Heart right ventricle (tissue), 16 donors: ENCODE measurements around the gene PTMS. TPM values are rescaled to one million over a fixed set of nuclear protein-coding genes. Genes with fewer than 3 reads are reported as not detected.

Experiments used
- ATAC-seq, 8 donors: fragments of 200-7000 bp; cut with Tn5 transposase; one replicate each; pipeline ENCODE4 v1.9.1; 2020; ENCODE audit warnings: mild to moderate bottlenecking in 8 of 8, moderate library complexity in 8 of 8, moderate number of reproducible peaks in 1 of 8
- DNase-seq, 2 donors: peaks; one replicate each; pipeline ENCODE4 v3.0.0-alpha.2; 2020
- H3K27ac ChIP-seq, 10 donors: fragments of 200-600 bp; sonication (generic) in 2 of 10; one replicate each; pipeline versions ENCODE4 v1.5.0 to v1.8.0; 2020 to 2022; ENCODE audit warnings: mild to moderate bottlenecking in 3 of 10
- H3K27me3 ChIP-seq, 7 donors: fragments of 200-600 bp; one replicate each; pipeline ENCODE4 v1.8.0; 2021 to 2022; ENCODE audit warnings: mild to moderate bottlenecking in 2 of 7
- H3K36me3 ChIP-seq, 9 donors: fragments of 200-600 bp; sonication (generic) in 1 of 9; one replicate each; pipeline versions ENCODE4 v1.5.0 to v1.8.0; 2020 to 2022; ENCODE audit warnings: mild to moderate bottlenecking in 2 of 9
- H3K4me1 ChIP-seq, 9 donors: fragments of 200-600 bp; sonication (generic) in 1 of 9; one replicate each; pipeline versions ENCODE4 v1.5.0 to v1.8.0; 2020 to 2022; ENCODE audit warnings: mild to moderate bottlenecking in 4 of 9
- H3K4me3 ChIP-seq, 10 donors: fragments of 200-600 bp; sonication (generic) in 2 of 10; one replicate each; pipeline versions ENCODE4 v1.5.0 to v1.8.0; 2020 to 2022; ENCODE audit warnings: mild to moderate bottlenecking in 7 of 10, moderate library complexity in 2 of 10
- H3K9me3 ChIP-seq, 11 donors: fragments of 200-600 bp in 10 of 11; sonication (generic) in 2 of 11; one replicate each; pipeline versions ENCODE4 v1.5.0 to v1.8.0; 2013 to 2022; ENCODE audit warnings: mild to moderate bottlenecking in 2 of 11, control low read depth in 1 of 11, moderate library complexity in 1 of 11
- CTCF ChIP-seq, 9 donors: fragments of 200-600 bp; sonication (generic) in 2 of 9; IDR thresholded peaks; one replicate each; pipeline versions ENCODE4 v1.5.0 to v1.8.0; 2021 to 2022; ENCODE audit warnings: antibody characterized with exemption in 9 of 9, mild to moderate bottlenecking in 5 of 9, moderate library complexity in 1 of 9
- WGBS, 2 donors: extraction: QIAGEN DNeasy Blood & Tissue Kit; methylation state at CpG; one replicate each; pipeline ENCODE4 v1.1.7; 2013; ENCODE audit warnings: inconsistent platforms in 1 of 2; 5-methylcytosine and 5-hydroxymethylcytosine counted together
- intact Hi-C, 10 donors: fragments of 100-400 bp; cut with DNase I; formaldehyde crosslinking; loops; one replicate each; pipeline versions ENCODE4 v1.11.1 to v1.14.2; 2022
- polyA plus RNA-seq, 2 donors: library from polyadenylated mRNA; stranded (reverse); fragments of 200-250 nt; gene quantifications; one replicate each; pipeline ENCODE4 v1.2.3, GENCODE V29; 2013
- total RNA-seq, 10 donors: library from RNA; stranded (reverse); fragmentation: NEBNext Ultra II Directional in 3 of 10; extraction: Animal tissue kit (Norgen Biotek cat#: 25700) in 3 of 10; gene quantifications; one replicate each; pipeline versions ENCODE4 v1.2.1 to v1.2.4, GENCODE V29; 2021 to 2023
- donor health status: Arrhythmogenic right ventricular cardiomyopathy.
- donor health status: ischemic (EF 13 %, LVEDD 7.1; RV severe dilation, severe dysfunction).
- donor health status: healthy with polysubstance abuse.
- donor health status: DM: no; HTN: yes; CAD: no.
- donor health status: DM: no; HTN: no; CAD: no.
- donor health status: ischemic (EF 25% LVEDD 6.9; RV normal size, moderate dysfunction).
- donor health status: ischemic (EF 25% LVEDD 5.7; RV mildly dilated, moderate dysfunction).
- donor health status: healthy.
- donor health status: DM: yes; HTN: yes; CAD: no.
- donor health status: Ischemic cardiomyopathy.
- donor health status: ischemic (EF 35%, LVEDD 5.7; RV mildly dilated, moderate dysfunction).
- donor health status: nonischemic (EF 11% LVEDD 7.7; RV severe dilation, severe dysfunction).
- donor health status: DM: yes; HTN: yes; CAD: no.
- donor health status: PGD.
- donor health status: ischemic (EF 29% LVEDD 5.4; RV normal size, mild dysfunction).
- donor health status: nonischemic (EF 23%, LVEDD 6.1; RV moderate dilation, normal function).

PTMS gene
- total and polyA plus RNA-seq, 12 donors = 73.3 to 361 (median 105) TPM

- Histone ChIP-seq H3K4me3 (no peak overlapping the region), H3K36me3 (peaks cover 0 to 26% (median 0%) of the 10 kb centered on the region in 9 donors), H3K9me3 (no peaks in the 10 kb centered on the region), H3K27ac (no peak overlapping the region), H3K27me3 (peaks cover 0 to 13% (median 4%) of the 10 kb centered on the region in 7 donors), H3K4me1 (peaks cover 3 to 32% (median 16%) of the 10 kb centered on the region in 9 donors)
- 86 to 94% methylated on average over 20 of the region's 20 CpGs for WGBS, 2 donors
- intact Hi-C loops = no loop called here
- DNase-seq = no peak
- no peak for ATAC-seq
- no peak for TF ChIP-seq CTCF (IDR thresholded peaks at IDR 0.05)
These were observed 51.5 kb downstream of the PTMS start for GRCh38 chr12:6817662-6818157.

- Histone ChIP-seq H3K27ac (no peak overlapping the region), H3K4me3 (no peak overlapping the region), H3K36me3 (peaks cover 0 to 26% (median 0%) of the 10 kb centered on the region in 9 donors), H3K27me3 (peaks cover 0 to 14% (median 4%) of the 10 kb centered on the region in 7 donors), H3K4me1 (peaks cover 3 to 37% (median 16%) of the 10 kb centered on the region in 9 donors), H3K9me3 (no peaks in the 10 kb centered on the region)
- ATAC-seq (no peak), DNase-seq (no peak)
- intact Hi-C loops = no loop called here
- no peak for TF ChIP-seq CTCF (IDR thresholded peaks at IDR 0.05)
- 67 to 86% methylated on average over 10 of the region's 10 CpGs for WGBS, 2 donors
These were observed 52.1 kb downstream of the PTMS start for GRCh38 chr12:6818222-6818621.

GRCh38 chr12:6818645-6819044 lies 52.5 kb downstream of the PTMS start:
- no peak for ATAC-seq
- Histone ChIP-seq H3K4me1 (peaks cover 3 to 40% (median 16%) of the 10 kb centered on the region in 9 donors), H3K4me3 (no peak overlapping the region), H3K36me3 (peaks cover 0 to 26% (median 0%) of the 10 kb centered on the region in 9 donors), H3K27ac (no peak overlapping the region), H3K27me3 (peaks cover 0 to 19% (median 4%) of the 10 kb centered on the region in 7 donors), H3K9me3 (no peaks in the 10 kb centered on the region)
- WGBS, 2 donors = 84% methylated on average over 5 of the region's 5 CpGs
- TF ChIP-seq CTCF (IDR thresholded peaks at IDR 0.05) = no peak
- DNase-seq = no peak
- intact Hi-C loops = no loop called here

- intact Hi-C loops = loop anchor here in 6 of 10 donors (5.0 to 10.0 kb wide), 6 partner anchors 32 to 205 kb away; partner anchors contain the start of genes CD4 (in 2 of the 6) and MLF2 (in 2 of the 6)
- no peak for DNase-seq
- TF ChIP-seq CTCF (IDR thresholded peaks at IDR 0.05) = no peak
- Histone ChIP-seq H3K27ac (peak overlapping the region in 2 of 10 donors; percentile 14 to 15), H3K4me3 (no peak overlapping the region), H3K36me3 (peaks cover 0 to 23% (median 0%) of the 10 kb centered on the region in 9 donors), H3K4me1 (peaks cover 3 to 40% (median 16%) of the 10 kb centered on the region in 9 donors), H3K9me3 (no peaks in the 10 kb centered on the region), H3K27me3 (peaks cover 0 to 20% (median 4%) of the 10 kb centered on the region in 7 donors)
- WGBS, 2 donors = 78 to 86% methylated on average over 13 of the region's 13 CpGs
- no peak for ATAC-seq
These were observed 53.2 kb downstream of the PTMS start for GRCh38 chr12:6819106-6820030.
